BLaER1 (cell line): ENCODE data around the gene CXXC4.

Experiments
- H3K27ac ChIP-seq: shearing (Covaris generic); formaldehyde crosslinking; 2 replicates; pipeline ENCODE4 v1.8.1; 2022
- H3K27me3 ChIP-seq: shearing (Covaris generic); formaldehyde crosslinking; 2 replicates; pipeline ENCODE4 v1.8.1; 2022
- H3K36me3 ChIP-seq: shearing (Covaris generic); formaldehyde crosslinking; 2 replicates; pipeline ENCODE4 v1.8.1; 2022
- H3K4me1 ChIP-seq: shearing (Covaris generic); formaldehyde crosslinking; 2 replicates; pipeline ENCODE4 v1.8.1; 2022
- H3K4me2 ChIP-seq: shearing (Covaris generic); formaldehyde crosslinking; 2 replicates; pipeline ENCODE4 v1.8.1; 2022
- H3K4me3 ChIP-seq: shearing (Covaris generic); formaldehyde crosslinking; 2 replicates; pipeline ENCODE4 v1.8.1; 2022
- H3K9ac ChIP-seq: shearing (Covaris generic); formaldehyde crosslinking; 2 replicates; pipeline ENCODE4 v1.8.1; 2022
- H3K9me3 ChIP-seq: shearing (Covaris generic); formaldehyde crosslinking; 2 replicates; pipeline ENCODE4 v1.8.1; 2022
- H4K20me1 ChIP-seq: shearing (Covaris generic); formaldehyde crosslinking; 2 replicates; pipeline ENCODE4 v1.8.1; 2022
- Cebpa-rat ChIP-seq: shearing (Covaris generic); IDR thresholded peaks from 2 replicates; pipeline ENCODE4 v1.8.1; 2022

The CXXC4 gene

DNA sequence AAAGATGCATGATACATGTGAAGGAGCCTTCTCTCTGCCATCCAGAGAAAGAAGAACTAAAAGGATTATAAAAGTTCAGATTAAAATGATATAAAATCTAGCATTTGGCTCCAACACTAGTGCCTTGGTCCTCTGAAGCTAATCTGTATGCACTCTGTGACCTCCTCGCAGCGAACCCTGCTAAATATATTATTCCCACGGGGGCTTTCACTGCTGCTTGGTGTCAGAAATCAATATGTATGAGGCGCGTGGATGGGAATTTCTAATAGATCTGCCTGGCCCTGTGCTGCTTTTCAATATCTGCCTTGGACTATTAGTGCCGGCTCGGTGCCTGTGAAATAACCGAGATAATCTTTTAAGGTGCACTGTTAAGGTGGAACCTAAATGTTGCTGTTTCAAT, 69.7 kb downstream of the CXXC4 start:
- H3K4me2 ChIP-seq = peak overlapping the region; percentile 57
- peak overlapping the region; percentile 2; the same call in 1 of the 2 replicates for H3K4me3 ChIP-seq

DNA sequence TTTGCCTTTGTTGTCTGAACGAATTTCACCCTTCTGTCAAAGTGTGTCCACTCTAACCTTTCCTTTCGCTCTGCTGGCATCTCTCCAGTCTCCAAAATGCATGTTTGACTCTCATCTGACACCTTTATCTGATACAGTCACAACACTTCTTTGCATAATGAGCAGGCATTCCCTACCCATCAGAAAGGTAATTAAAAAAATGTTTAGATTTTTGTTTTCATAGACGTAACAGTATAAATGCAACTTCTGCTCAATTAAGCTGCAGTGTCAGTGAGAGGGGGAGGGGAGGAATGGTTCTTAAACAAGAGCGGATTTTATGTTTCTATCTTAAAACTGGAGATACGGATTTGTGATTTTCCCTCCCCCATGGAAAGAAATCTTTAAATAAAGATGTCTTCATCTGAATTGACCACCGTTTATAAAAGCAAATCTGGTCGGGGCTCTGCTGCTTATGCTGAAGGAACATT, 70.2 kb downstream of the CXXC4 start:
- Histone ChIP-seq H3K4me3 (peak overlapping the region; percentile 2; the same call in 1 of the 2 replicates), H4K20me1 (no peaks in the 10 kb centered on the region), H3K4me1 (0 out of 2 replicates have a peak, but pooled peaks cover 10% of the 10 kb centered on the region), H3K27me3 (no peaks in the 10 kb centered on the region), H3K27ac (no peak overlapping the region), H3K9ac (no peak overlapping the region; the same call in 1 of the 2 replicates), H3K9me3 (no peaks in the 10 kb centered on the region), H3K4me2 (peak overlapping the region; percentile 57), H3K36me3 (no peaks in the 10 kb centered on the region)
- no peak for TF ChIP-seq Cebpa-rat

More for the DNA sequence above, 69.7 kb downstream of the CXXC4 start:
- no peak overlapping the region; the same call in 1 of the 2 replicates for H3K9ac ChIP-seq
- 0 out of 2 replicates have a peak, but pooled peaks cover 10% of the 10 kb centered on the region for H3K4me1 ChIP-seq
- no peaks in the 10 kb centered on the region for H3K27me3 ChIP-seq
- no peaks in the 10 kb centered on the region for H4K20me1 ChIP-seq
- TF ChIP-seq Cebpa-rat = no peak
- no peaks in the 10 kb centered on the region for H3K9me3 ChIP-seq
- no peaks in the 10 kb centered on the region for H3K36me3 ChIP-seq
- H3K27ac ChIP-seq = no peak overlapping the region

DNA sequence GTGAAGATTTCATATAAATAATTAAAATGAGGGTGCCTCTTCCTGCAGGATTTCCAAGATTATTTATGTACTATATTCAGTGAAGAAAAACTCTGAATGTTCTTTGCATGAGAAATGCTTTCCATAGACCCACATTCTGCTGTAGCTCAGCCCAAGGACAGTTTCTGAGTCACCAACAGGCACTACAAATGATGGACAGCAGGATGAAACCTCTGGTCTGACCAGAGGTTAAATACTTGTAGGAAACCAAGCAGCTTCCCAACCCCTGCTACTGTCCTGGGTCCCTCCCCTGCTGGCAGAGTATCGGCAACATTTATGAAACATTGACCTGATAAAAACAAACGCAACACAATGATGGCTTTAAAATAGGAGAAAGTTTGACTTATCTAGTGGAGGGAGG, 73.1 kb downstream of the CXXC4 start:
- Histone ChIP-seq H3K4me1 (0 out of 2 replicates have a peak, but pooled peaks cover 10% of the 10 kb centered on the region), H3K27ac (no peak overlapping the region), H3K9ac (no peak overlapping the region), H3K4me3 (no peak overlapping the region), H3K4me2 (no peak overlapping the region), H3K27me3 (no peaks in the 10 kb centered on the region), H3K36me3 (no peaks in the 10 kb centered on the region), H3K9me3 (no peaks in the 10 kb centered on the region), H4K20me1 (no peaks in the 10 kb centered on the region)
- TF ChIP-seq Cebpa-rat = no peak

DNA sequence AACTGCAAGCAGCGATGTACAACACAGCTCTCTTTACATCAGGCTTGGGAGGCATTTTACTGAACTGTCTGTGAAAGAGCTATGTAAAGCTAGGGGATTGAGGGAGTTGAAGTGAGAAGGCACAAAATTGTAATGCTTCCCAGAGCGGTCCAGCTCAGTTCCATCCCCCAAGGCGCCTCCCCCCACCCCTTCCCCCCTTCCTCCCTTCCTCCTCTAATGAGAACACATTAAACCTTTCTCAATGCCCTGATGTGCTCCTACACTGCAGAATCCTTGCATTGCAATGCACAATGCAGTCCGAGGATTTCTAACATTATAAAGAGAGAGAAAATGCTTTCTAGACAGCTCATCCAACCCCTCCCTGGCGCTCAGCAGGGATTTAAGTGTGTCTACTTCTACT, 73.9 kb downstream of the CXXC4 start:
- Histone ChIP-seq H3K4me1 (0 out of 2 replicates have a peak, but pooled peaks cover 10% of the 10 kb centered on the region), H3K4me3 (no peak overlapping the region), H3K27ac (no peak overlapping the region), H3K9ac (no peak overlapping the region), H3K36me3 (no peaks in the 10 kb centered on the region), H3K4me2 (no peak overlapping the region), H4K20me1 (no peaks in the 10 kb centered on the region), H3K9me3 (no peaks in the 10 kb centered on the region), H3K27me3 (no peaks in the 10 kb centered on the region)
- TF ChIP-seq Cebpa-rat = no peak
